NCI-H446 treated with DMSO at 0.1 percent for 48 hours (cell line): ENCODE measurements around the gene RBM43.
"Not testable (repeated sequence)": the region's sequence is repeated elsewhere in the genome, so short reads cannot be mapped to it uniquely, and the experiment has no call there.

ENCODE experiments used
- DNase-seq: peaks from one replicate; lab custom pipeline; 2025; lab: John Stamatoyannopoulos, UW

RBM43 gene

DNA sequence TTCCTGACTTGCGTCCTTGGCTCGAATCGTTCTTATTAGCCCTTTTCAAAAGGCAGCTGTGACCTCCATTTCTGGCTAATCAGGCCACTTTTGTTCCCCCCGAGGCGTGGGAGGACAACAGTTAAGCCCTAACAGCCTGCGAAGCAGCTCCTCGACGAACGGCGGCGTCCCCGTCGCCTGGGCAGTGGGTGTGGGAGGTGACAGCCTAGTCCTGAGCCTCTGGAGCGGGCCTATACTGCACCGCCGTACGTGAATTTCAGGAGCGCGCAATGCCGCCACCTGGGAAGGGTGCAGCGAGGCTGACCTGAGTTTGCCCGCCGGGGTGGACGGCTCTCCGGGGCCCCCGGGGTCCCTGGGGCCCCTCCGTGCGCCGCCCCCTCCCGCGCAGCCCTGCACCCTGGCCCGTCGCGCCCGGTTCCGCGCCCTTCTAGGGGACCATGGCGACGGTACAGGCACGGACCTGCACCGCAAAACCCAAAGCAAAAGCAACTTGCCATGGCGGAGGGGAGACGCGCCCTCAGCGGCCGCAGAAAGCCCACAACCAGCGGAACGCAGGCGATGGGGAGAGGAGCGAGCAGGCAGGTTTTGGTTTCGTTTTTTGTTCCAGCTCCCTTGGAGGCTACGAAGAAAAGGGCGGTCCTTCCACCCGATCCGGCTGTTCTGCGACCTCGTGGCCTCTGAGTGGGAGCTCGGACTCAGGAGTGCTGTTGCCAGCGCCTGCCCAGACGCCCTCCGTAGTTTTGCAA is at the start of gene RBM43:
Gene RBM43 (minus strand): TSS at position 633 of the 746 bp plus-strand sequence. CDS start 136 bp downstream, at position 497.
- no peak for DNase-seq

DNA sequence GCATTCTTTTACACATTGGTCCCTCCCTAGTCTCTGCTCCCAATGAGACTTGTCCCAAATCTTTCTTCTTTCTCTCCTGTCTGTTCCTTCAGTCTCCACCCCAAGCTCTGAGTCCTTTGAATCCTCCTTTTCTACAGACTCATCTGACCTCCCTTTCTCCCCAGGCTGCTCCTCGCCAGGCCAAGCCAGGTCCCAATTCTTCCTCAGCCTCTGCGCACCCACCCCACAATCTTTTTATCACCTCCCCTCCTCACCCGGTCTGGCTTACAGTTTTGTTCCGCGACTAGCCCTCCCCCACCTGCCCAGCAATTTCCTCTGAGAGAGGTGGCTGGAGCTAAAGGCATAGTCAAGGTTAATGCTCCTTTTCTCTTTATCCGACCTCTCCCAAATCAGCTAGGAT is 48.6 kb upstream of the RBM43 start:
- not testable (repeated sequence) for DNase-seq

DNA sequence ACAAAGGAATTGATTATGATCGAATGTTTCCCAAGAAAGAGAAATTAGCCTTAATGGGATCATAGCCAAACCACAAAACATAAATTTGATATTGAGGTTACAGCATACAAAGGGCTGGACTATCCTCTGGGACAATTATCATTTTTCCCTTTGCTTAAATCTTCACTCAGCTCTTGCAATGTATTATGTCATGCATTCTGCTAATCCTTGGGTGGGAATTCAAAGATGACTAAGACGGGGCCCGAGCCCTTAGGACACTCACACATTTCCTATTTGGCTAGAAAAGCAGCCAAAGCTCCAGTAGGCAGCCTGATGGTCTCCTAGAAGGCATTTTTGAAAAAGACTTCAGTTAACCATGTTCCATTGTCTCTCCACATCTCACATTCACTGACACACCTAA is 45.0 kb upstream of the RBM43 start:
- no peak for DNase-seq

DNA sequence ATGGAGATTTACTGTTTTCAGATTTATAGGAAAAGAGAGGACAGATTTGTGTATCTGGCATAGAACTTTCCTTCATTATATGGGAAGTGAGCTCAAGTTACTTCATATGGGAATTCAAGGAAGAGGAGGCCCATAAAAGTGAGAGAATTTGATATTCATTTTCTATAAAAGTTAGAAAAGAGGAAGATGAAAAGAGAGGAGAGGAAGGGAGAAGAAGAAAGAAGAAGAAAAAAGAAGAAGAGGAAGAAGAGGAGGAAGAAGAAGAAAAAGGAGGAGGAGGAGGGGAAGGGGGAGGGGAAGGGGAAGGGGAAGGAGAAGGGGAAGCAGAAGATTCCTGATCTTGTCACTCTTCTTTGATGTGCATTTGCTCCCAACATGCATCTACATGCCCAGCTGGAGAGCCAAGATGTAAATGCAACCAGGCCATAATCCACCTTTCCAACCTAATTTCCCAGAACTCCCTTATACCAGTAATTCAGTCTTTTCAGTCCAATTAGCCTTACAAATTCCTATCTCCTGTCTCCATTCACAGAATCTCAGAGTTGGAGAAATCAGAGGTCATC is 43.5 kb upstream of the RBM43 start:
- DNase-seq, result no peak

DNA sequence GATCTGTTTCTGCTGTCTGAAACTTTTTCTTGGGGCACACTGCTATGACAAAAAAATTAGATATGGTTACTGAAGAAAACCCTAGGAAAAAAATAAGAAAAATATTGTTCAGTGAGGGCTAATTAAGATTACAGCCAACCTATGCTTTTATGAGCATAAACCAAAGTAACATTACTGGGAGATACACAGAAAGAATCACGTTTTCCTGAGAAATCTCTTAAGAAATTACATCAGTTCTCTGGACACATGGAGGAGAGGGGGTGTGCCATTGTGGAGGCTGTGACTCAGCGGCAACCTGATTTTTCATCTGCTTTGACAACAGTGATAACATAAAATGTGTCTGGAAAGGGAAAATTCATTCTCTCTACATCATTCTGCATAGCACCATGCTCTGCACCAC is 41.2 kb upstream of the RBM43 start:
- no peak for DNase-seq

DNA sequence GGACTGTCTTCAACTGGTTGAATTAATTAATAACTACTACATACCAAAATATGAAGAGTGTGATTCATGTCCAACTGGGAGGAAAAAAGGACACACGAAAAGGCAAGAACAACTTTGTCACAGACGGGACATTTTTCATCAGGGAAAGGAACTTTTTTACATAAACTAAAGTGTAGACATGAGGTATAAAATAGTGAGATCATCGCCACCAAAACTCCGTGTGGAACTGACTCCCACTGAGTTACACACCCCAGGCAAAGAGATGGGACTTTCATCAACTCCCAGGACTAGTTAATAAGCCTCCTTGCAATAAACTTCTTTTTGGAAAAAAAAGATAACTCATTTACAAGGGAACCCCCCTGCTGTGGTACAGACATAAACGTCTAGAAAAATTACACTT is 40.7 kb upstream of the RBM43 start:
- no peak for DNase-seq

DNA sequence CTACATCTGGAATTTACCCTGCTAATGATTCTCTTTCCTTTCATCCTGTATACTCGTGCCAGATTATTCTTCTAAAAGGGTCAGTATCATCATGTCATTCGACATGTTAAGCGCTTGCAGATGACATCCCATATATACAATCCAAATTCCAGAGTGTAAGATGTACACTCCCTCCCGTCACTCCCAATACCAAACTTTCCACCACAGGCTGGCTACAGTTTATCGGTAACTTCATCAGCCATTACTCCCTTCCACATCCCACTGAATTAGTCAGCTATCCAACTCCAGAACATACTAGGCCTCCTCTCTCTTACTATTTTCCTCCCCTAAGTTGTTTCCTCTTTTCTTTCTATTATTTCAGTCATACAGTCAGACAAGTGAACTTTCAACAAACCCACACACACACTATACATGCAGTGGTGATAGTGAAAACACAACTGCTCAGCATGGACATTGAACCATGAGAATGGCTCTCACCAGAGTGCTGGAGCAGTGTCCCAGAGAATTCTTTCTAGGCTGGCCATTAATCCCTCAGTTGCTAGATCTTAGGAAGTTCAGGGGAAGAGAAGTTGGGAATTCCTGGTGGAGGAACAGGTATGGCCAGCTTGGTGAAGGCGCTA is 38.4 kb upstream of the RBM43 start:
- no peak for DNase-seq

DNA sequence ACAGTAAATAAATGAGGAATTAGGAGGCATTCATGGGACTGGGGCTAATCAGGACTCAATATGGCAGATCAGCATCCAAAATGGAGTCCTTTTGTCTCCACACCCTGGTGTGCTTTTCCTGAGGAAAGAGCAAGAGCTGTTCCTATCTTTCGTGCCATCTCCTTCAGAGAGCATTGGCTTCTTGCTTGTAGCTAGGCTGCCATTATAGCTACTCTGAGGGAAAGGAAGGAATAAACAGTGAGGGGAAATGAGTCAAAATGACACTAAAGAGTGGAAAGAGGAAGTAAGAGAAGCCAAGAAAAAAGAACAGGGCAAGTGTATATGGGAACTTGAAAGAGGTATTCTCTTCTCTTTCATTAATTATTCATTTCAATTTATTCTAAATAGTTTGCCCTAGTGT is 36.2 kb upstream of the RBM43 start:
- no peak for DNase-seq

DNA sequence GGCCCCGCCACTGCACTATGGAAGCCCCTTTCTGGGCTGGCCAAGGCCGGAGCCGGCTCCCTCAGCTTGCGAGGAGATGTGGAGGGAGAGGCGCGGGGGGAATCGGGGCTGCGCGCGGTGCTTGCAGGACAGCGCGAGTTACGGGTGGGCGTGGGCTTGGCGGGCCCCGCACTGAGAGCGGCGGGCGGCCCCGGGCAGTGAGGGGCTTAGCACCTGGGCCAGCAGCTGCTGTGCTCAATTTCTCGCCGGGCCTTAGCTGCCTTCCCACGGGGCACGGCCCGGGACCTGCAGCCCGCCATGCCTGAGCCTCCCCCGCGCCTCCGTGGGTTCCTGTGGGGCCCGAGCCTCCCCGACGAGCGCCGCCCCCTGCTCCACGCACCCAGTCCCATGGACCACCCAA is 34.3 kb upstream of the RBM43 start:
- DNase-seq, result not testable (repeated sequence)

DNA sequence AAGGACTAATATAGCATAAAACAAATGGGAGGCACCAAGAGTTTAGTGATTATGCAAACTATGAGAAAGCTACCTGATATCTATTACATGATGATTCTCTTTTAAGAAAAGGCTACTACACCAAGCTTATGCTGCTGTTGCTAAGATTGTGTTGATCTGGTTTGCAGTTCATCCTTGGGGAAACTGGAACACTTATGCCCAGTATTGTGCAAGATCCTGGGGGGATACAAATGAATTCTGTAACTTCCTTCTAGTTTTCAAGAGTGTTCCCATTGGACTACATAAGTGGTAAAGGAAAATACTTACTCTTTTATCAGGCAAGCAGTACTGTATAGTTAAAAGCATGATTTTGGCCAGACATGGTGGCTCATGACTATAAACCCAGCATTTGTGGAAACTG is 30.9 kb upstream of the RBM43 start:
- DNase-seq, result no peak

DNA sequence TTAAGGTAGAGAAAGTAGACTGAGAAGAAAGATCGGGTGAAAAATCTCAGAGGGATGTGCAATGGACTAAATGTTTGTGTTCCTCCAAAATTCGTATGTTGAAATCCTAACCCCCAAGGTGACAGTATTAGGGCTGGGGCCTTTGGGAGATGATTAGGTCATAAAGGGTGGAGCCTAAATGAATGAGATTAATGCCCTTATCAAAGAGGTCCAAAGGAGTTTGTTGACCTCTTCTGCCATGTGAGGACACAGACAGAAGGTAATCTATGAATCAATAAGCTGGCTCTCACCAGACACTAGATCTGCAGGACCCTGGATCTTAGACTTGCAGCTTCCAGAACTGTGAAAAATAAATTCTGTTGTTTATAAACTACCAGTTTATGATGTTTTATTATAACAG is 30.5 kb upstream of the RBM43 start:
- no peak for DNase-seq

DNA sequence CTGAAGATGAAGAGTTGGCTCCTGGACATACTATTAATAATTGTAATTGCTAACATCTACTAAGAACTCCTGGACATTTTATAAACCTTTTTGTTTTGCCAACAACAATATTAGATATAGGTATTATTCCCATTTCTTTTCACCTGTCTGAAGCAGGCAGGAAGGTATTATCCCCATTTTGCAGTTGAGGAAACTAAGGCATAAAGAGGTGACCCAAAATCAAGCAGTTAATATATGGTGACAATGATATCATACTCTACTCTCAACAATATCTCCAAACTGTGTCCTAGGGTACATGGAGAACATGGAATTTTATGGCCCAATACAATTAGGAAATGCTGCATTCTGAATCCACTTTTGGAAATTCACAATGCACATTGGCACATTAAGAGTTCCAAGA is 29.6 kb upstream of the RBM43 start:
- DNase-seq, result no peak

DNA sequence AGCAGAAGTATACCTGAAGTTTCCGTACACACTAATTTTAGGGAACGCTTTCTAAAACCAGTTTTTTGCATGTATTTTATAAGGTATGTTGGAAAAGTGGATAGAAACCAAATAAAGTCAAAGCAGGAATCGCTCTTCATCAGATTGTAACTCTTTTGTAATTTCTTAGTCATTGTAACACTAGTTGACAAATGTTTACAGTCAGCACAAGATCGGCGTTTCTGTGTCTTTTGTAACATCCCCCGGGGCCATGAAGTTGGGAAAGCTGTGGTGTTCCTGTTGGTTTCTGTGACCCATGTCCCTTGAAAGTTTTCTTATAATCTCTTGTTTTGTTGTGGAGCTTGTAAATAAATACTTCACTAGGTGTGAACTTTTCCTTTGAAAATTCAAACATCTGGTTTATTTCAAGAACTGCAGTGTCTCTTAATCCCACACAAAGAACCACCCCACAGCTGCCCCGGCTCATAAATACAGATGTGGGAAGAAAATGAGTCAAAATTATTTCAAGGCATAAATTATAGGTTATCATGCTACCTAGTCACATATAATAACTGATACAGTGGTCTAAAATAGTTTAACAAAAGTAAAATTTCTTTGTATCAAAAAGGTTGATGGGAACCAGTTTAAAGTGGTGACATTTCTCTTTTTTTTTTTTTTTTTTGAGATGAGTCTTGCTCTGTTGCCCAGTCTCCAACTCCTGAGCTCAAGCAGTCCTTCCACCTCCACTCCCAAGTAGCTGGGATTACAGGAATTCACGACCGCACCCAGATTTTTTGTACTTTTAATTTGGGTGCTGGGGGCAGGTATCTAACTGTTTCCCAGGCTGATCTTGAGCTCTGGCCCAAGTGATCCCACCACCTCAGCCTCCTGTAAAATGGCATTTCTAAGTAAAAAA is 28.6 kb upstream of the RBM43 start:
- DNase-seq, result no peak

DNA sequence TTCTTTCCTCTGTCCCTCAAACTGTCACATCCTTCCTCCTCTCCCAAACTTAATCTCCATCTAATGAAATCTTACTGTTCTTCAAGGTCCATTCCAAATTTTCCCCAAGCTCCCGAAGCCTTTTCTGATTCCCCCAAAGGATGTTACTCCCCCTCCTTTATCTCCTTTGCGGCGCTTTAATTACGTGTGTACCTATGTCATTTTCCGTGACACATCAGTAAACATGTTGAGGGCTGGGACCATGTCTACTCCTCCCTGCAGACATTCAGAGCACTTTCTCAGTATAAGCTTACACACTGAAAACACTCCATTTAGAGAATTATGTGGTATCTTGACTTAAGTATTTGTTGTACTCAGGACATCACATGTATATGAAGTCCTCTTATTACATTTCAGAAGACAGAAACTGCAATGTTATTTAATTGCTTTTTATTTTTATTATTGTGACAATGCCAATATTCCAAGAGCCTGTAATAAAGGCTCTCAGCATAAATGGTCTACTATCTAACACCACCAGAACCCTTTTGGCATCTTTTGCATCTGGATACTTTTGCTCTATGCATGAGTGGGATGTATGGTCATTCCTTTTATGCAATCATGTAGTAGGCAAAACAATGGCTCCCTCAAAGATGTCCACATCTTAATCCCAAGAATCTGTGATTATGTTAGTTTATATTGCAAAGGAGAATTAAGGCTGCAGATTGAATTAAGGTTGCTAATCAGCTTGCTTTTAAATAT is 26.0 kb upstream of the RBM43 start:
- no peak for DNase-seq

DNA sequence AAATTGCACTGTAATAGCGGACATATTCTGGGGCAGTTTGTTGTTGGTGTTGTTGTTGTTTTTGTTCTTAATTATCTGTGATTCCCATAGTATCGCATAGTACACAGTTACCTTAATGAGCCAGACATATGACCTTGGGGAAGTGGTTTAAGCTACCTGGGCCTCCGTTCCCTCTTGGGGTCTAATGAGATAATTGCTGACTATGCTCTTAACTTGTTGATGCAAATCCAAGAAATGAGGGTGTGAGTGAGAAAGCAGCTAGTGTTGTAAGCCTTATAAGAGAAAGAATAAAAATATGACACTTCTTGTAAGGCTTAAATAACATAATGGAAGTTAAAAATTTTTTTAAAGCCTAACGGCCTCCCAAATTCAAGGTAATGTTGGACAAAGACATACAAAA is 20.7 kb upstream of the RBM43 start:
- DNase-seq, result no peak

DNA sequence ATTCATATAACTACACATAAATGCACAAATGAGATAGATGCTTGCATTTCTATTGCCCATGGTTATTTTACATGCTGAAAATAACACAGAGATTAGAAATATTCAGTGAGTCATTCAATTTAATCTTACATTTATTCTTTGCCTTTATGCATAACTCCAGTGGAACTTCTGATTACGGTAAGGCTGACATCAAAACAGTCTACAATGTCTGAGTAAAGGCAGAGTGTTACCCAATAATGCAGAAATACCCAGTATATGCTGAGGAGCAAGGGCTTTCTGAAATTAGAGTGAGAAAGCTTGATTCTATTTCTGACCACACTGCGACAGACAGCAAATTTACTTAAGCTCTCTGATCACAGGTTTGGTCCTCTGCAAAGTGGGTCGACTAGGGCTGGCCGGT is 18.6 kb upstream of the RBM43 start:
- no peak for DNase-seq

DNA sequence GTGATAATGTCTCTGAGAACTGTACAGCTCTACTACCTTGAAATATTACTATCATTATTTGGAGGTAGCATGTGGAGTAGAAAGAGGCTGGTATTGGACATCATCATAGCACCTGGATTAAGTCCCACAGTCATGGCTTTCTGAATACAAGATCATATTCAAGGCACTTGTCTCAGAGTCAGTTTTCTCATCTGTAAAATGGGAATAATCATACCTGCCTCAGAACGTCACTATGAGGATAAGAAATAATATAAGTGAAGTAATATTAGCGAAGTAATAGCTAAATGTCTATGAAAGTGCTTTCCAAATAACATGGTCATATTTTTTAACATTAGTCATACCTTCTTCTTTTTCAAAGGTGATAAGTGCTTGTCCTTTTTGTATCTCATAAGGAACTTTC is 16.8 kb upstream of the RBM43 start:
- no peak for DNase-seq

DNA sequence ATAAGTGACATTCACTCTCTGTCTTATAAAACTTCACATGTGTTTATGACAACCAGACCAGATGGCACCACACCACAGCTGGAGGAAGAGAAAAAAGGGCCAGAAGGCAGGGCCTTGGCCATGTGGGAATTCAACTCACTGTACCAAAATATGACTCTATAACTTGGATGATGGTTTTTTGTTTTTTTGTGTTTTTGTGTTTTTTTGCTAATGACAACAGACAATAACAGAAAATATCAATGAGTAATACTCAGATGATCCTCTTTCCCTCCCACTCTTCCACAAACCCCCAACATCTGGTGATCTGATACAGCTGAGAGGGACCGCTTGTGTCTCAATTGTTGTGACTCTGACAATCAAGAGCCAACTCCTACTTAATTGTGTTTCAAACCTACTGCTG is 15.4 kb upstream of the RBM43 start:
- peak; percentile 8 for DNase-seq

DNA sequence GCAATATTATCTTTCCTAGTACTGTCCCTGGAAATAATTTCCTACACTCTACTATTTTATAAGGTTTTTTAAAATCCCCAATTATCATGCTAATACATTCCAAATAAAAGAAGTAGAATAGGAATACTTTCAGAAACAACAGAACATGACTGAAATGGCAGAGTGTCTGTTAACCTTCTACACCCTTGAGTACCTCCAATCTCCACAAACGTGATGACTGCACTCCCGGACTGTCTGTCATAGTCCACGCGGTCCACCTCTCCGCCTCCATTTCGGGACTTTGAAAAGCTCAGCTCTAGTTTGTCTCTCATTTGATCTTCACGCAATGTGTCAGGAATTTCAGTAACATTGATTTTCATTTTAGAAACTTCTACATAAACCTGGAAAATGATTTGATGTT is 13.6 kb upstream of the RBM43 start:
- no peak for DNase-seq

DNA sequence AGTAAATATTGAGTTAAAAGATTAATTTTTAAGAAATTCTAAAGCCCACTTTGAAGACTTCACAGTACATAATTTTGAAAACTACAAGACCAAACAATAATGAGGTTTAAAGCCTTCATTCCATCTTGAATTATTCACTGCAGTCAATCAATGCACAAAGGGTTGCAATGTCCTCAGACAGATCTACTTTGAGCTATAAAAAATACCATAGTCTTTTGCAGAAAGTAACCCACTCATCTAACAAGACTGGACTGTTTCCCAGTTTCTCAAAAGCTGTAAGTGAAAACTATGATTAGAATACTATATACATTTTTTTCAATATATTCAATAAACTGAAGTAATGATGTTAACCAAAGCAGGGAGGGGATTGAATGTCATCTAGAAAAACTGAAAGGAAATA is 10.2 kb upstream of the RBM43 start:
- no peak for DNase-seq

DNA sequence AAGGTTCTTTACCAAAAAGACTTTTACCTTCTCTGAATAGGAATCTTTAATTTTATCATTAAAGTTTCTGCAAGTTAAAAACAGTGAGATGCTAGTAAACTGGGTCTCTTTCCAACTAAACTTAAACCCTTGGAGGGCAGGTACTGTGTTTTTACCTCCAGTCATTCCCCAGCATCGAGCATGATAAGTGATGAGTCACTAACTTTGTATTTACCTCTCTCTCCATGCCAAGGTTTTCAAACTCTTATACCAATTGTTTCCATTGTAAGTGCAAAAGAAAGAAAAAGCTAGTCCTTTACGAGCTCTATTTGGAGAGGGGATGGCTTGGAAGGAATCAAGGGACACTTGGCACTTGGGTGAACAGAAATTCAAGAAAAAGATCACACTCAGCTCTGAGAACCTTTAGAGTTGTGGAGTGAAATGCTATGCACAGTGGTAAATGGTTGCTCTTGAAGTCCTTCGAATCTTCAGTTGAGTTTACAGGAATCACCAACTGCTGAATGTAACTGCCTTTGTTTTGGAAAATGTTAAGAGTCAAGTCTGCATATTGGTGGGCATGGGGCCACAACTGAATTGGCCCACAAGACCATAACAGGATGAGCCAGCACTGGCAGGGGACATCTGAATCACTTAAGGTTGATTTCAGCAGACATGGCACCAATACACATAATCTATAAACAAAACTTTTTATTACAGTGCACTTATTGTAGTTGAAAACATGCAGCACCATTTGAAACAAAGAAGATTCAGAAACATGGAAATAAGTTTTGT is 8.3 kb upstream of the RBM43 start:
- DNase-seq, result peak; percentile 32
